Right ventricle myocardium superior (tissue), 1 donor: Measurements from ENCODE around the gene TMEM129. TPM values are rescaled to one million over a fixed set of nuclear protein-coding genes. Genes with fewer than 3 reads are reported as not detected.
"Not testable (repeated sequence)": the region's sequence is repeated elsewhere in the genome, so short reads cannot be mapped to it uniquely, and the experiment has no call there.

Source experiments
- ATAC-seq: fragments of 200-7000 bp; cut with Tn5 transposase; one replicate; pipeline ENCODE4 v1.9.1; 2020; ENCODE audit warnings: mild to moderate bottlenecking; ENCODE audit not compliant: poor library complexity
- DNase-seq: peaks from one replicate; pipeline ENCODE4 v3.0.0-alpha.2; 2020
- intact Hi-C: fragments of 100-400 bp; cut with DNase I; formaldehyde crosslinking; loops from one replicate; pipeline ENCODE4 v1.11.2; 2022
- total RNA-seq: library from RNA; stranded (reverse); fragmentation: NEBNext Ultra II Directional; extraction: Animal tissue kit (Norgen Biotek cat#: 25700); gene quantifications from one replicate; pipeline ENCODE4 v1.2.1, GENCODE V29; 2021
- donor health status: DM: no; HTN: yes; CAD: no; lungs with severe emphysema.

TMEM129 gene
- total RNA-seq, 1 donor from 2014 or later = 28.6 TPM

- DNase-seq = peak; percentile 97
These were observed 36.5 kb downstream of the TMEM129 start for GRCh38 chr4:1684506-1685234.

DNA sequence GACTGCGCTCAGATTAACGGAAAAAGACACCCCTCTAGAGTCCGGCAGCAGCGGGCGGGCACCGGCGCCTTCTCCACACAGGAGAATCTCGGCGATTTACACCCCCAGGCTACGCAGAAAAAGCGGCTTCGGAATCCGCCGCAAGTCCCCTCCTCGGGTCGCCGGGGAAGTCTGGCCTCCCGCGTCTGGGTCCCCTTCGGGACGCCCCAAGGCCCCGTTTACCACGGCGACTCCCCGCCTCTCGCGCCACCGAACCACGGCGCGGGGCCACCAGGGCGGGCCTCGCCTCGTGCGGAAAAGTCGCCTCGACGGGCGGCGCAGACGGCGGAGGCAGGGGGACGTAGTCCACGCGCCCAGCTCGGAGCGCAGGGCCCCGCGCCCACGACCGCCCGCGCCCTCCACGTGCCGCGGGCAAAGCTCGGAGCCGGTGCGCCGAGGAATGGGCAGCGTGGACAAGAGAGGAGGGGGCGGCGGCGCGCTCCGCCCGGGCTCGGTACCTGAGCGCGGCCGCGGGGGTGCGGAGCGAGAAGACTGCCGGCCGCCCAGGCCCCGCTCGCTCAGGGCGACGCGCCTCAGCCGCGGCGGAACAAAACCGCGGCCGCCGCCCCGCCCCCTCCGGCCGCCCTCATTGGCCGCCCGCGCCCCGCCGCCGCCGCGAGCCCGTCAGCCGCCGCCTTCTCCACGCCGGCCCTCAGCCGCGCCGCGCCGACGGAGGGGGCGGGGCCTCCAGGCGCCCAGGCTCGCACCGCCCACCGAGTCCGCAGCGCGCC lies 37.2 kb downstream of the TMEM129 start, which contains the start of gene FAM53A:
TSS of gene FAM53A (minus strand) at position 578 of the 770 bp plus-strand sequence. CDS start 15,572 bp downstream, outside the sequence.
- ATAC-seq = peak; percentile 97
- intact Hi-C loops = no loop called here
- DNase-seq = peak; percentile 48

More at GRCh38 chr4:1684506-1685234, 36.5 kb downstream of the TMEM129 start:
- intact Hi-C loops = no loop called here
- peak; percentile 3 for ATAC-seq

GRCh38 chr4:1683261-1683735 lies 37.8 kb downstream of the TMEM129 start:
- ATAC-seq (no peak), DNase-seq (no peak)
- intact Hi-C loops = no loop called here

DNA sequence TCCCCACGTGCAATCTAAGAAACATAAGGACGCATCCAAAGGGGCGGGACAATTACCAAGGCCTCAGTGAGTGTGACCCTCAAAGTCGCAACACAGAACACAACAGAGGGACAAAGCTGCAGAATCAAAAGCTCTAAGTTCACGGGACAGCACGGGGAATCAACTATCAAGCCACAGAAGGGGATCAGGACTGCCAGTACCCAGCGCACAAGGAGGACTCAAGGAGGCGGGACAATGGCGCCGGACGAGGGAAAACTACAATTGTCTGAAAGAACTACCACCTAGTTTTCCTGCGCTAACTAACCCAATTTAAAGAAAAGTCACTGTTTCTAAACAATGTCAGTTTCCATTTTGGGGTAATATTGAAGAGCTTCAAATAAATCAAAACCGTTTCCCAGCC lies 38.3 kb downstream of the TMEM129 start:
- intact Hi-C loops = no loop called here
- ATAC-seq (no peak), DNase-seq (no peak)

- ATAC-seq = no peak
- no peak for DNase-seq
These were observed 42.9 kb downstream of the TMEM129 start for GRCh38 chr4:1678244-1678643.

DNA sequence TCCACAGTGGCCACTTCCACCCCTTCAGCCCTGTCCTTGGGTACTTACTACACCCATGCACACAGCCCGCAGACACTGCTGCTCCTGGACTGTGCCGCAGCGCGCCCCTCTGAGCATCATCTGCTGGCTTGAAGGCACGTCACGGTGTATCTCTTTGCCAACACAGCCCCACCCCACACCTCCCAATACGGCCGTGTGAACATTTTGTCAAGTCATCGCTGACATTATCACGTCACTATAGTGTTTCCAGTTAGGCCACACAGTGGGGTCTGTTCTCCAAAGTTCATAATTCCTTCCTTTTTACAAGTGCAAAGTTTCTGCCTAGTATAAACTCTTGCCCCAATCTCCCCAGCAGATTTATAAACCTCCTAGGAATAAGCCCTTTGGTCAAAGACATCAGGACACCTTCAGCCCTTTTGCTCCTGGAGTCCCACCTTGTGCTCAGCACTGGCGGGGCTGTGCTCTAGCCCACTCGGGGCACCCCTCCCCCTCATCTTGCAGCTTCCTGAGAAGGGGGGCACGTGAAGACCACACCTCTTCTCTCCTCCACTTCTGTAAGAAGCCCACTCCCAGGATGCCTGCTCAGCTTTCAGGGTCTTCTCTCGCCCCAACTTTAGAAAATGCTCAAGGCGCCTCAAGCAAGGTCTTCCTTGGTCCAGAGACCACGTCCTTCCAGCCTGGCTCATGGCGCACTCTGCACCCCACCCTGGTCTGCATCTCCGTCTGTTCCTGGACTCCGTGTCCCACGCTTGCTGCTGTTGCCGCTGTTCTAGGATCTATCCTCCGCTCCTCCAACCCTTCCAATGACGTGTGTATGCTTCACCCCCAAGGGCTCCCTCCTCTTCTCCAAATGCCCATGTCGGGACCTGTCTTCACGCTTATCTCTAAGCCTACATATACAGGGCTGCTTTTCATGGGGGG lies 44.3 kb downstream of the TMEM129 start:
- DNase-seq (peak; percentile 29), ATAC-seq (no peak)
- intact Hi-C loops = no loop called here

More at GRCh38 chr4:1678244-1678643, 42.9 kb downstream of the TMEM129 start:
- intact Hi-C loops = no loop called here

DNA sequence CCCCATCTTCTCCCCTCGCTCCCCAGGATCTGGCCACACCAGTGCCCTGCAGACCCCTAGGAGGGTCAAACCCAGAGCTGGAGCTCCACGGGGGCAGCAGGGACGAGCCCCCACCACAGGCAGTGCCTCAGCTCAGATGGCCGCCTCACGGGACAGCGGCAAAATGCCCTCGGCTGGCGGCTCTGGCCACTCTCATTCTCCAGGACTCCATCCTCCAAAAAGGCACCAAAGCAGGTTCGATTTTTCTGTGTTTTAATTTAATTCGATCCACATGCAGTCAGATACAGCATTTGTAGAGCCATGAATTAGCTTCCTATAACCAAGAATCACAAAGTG lies 45.4 kb downstream of the TMEM129 start:
- intact Hi-C loops = no loop called here
- DNase-seq = peak; percentile 5
- ATAC-seq = no peak

GRCh38 chr4:1675136-1675801 lies 45.9 kb downstream of the TMEM129 start:
- intact Hi-C loops = no loop called here
- ATAC-seq = no peak
- DNase-seq = peak; percentile 11

- intact Hi-C loops = no loop called here
- ATAC-seq (no peak), DNase-seq (peak; percentile 23)
These were observed 46.4 kb downstream of the TMEM129 start for GRCh38 chr4:1674682-1675081.

DNA sequence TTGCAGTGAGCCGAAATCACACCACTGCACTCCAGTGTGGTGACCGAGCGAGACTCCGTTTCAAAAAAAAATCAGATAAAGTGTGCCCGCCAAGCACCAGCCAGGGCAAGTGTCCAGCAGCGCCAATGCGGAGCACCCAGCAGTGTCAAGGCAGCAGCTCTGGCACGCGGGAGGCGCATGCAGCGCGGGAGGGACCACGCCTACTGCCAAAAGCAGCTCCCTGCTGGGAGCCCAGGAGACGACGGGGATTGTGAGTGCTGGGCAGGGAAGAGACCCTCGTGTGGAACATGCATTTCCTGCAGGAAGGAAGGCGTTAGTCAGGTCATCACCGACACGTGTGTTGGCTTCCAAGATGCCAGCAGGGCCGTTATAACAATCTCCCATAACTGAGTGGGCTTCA lies 47.5 kb downstream of the TMEM129 start:
- peak; percentile 35 for DNase-seq
- intact Hi-C loops = no loop called here

GRCh38 chr4:1671011-1671410 lies 50.1 kb downstream of the TMEM129 start:
- DNase-seq, ATAC-seq, intact Hi-C loops: not testable (repeated sequence)

More for the DNA sequence above, 47.5 kb downstream of the TMEM129 start:
- no peak for ATAC-seq

GRCh38 chr4:1670279-1670678 lies 50.8 kb downstream of the TMEM129 start:
- no peak for ATAC-seq
- no peak for DNase-seq
- intact Hi-C loops = no loop called here

DNA sequence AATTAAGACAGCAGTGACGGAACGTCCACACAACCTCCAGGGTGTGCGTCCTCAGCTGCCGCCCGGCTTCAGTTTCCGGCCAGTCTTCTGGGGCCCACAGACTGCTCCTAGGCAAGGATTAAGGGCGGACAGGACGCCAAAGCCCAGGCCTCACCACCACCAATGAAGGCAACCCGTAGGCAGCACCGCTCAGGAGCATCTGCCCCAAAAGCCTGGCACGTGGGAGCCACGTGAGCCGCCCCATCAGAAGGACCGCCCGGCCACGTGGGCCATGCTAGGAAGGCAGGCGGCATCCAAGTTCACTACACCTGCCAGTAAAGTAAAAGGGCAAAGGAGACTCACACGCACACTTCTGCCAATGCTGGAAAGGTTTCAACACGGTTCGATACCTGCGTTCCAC lies 51.3 kb downstream of the TMEM129 start:
- no peak for DNase-seq
- intact Hi-C loops = no loop called here
- ATAC-seq = no peak

DNA sequence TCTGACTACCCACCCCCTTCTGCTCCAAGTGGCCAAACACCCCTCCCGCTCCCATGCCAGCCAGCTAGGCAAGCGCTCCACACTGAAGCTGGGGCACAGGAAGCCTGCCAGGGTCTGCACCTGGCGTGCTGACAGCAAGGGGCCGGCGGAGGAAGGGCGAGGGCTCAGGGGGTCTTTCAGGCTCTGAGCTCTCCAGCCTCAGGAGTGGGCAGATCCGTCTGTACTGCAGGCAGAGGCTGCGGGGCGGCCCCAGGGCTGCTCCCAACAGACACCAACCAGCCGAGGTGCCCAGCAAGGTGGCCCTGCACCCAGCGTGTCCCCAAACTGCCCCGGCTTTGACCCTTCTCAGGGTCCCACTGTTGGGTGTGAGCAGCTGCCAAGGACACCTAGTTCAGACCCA lies 51.9 kb downstream of the TMEM129 start:
- intact Hi-C loops = no loop called here
- ATAC-seq (no peak), DNase-seq (no peak)

DNA sequence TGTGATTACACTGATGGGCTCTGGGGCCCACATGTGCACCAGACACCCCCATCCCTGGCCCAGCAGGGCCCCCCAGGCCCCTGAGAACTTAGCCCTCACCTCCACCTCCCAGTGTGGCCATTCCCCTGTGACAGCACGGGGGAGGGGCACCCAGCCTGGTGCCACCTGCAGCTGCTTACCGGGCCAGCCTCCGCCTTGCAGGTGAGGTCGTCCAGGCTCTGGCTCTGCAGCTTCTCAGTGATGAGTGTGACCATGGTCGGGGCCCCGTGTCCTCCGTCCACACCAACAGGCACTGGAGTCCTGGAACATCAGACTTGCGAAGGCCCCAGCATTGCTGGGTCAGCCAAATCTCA lies 52.7 kb downstream of the TMEM129 start:
- DNase-seq (no peak), ATAC-seq (no peak)
- intact Hi-C loops = no loop called here

- no peak for DNase-seq
These were observed 53.9 kb downstream of the TMEM129 start for GRCh38 chr4:1667273-1667672.

GRCh38 chr4:1666391-1666790 lies 54.7 kb downstream of the TMEM129 start:
- ATAC-seq = peak; percentile 93
- peak; percentile 79 for DNase-seq
- intact Hi-C loops = no loop called here

More at GRCh38 chr4:1667273-1667672, 53.9 kb downstream of the TMEM129 start:
- peak; percentile 67 for ATAC-seq
- intact Hi-C loops = no loop called here
